IMR-90 (cell line): ENCODE measurements around the gene HOXC6. TPM values are rescaled to one million over a fixed set of nuclear protein-coding genes. Genes with fewer than 3 reads are reported as not detected.

Experiments
- ATAC-seq: fragments of 200-7000 bp; cut with Tn5 transposase; 2 replicates; pipeline ENCODE4 v1.9.1; 2020; ENCODE audit warnings: low read depth, mild to moderate bottlenecking, moderate library complexity
- BruUV-seq: library from RNA; stranded (reverse); fragments of 400-500 nt; replicated peaks from 2 replicates; lab custom pipeline; 2021; lab: Mats Ljungman, UMichigan
- CTCF ChIA-PET: fragments of 300-600 bp; formaldehyde crosslinking; extraction: SDS; loops from one replicate; lab custom pipeline; 2021; ENCODE audit warnings: antibody characterized with exemption; lab: Yijun Ruan, JAX
- POLR2A ChIA-PET: fragments of 300-600 bp; sonication (Branson Sonifier 250); formaldehyde crosslinking; loops from one replicate; lab custom pipeline; 2022; ENCODE audit warnings: antibody characterized with exemption; ENCODE audit not compliant: unreplicated experiment; lab: Charles Lee
- DNase-seq: peaks from one replicate; pipeline ENCODE4 v3.0.0; 2013
- H2AFZ ChIP-seq: replicated peaks from 2 replicates; pipeline ENCODE3; 2013; ENCODE audit warnings: low read length, mild to moderate bottlenecking; ENCODE audit not compliant: poor library complexity
- H2AK5ac ChIP-seq: 2 replicates; pipeline ENCODE4 v1.6.1; 2013; ENCODE audit warnings: low read depth, low read length, inconsistent platforms
- H2AK9ac ChIP-seq: replicated peaks from 2 replicates; pipeline ENCODE3; 2013; ENCODE audit warnings: mild to moderate bottlenecking, low read depth, low read length, moderate library complexity; ENCODE audit not compliant: poor library complexity
- H2BK120ac ChIP-seq: 2 replicates; pipeline ENCODE4 v1.6.1; 2013; ENCODE audit warnings: low read depth, low read length, inconsistent platforms
- H2BK15ac ChIP-seq: 3 replicates; pipeline ENCODE4 v1.6.1; 2013; ENCODE audit warnings: low read depth, low read length, inconsistent platforms
- H2BK20ac ChIP-seq: 2 replicates; pipeline ENCODE4 v1.6.1; 2013; ENCODE audit warnings: low read depth, mild to moderate bottlenecking, inconsistent platforms, low read length, moderate library complexity
- H2BK5ac ChIP-seq: 2 replicates; pipeline ENCODE4 v1.6.1; 2013; ENCODE audit warnings: mild to moderate bottlenecking, low read depth, low read length, inconsistent platforms; ENCODE audit not compliant: poor library complexity, severe bottlenecking
- H3K14ac ChIP-seq: replicated peaks from 2 replicates; pipeline ENCODE4 v1.6.1; 2013; ENCODE audit warnings: low read depth, low read length, inconsistent platforms
- H3K18ac ChIP-seq: 2 replicates; pipeline ENCODE4 v1.6.1; 2013; ENCODE audit warnings: low read depth, low read length, control low read depth
- H3K23ac ChIP-seq: 2 replicates; pipeline ENCODE4 v1.6.1; 2013; ENCODE audit warnings: low read depth, low read length, inconsistent platforms
- H3K27ac ChIP-seq: 2 replicates; pipeline ENCODE4 v1.5.1; 2013; ENCODE audit warnings: mild to moderate bottlenecking, control low read depth, low read length; ENCODE audit not compliant: insufficient read depth
- H3K27me3 ChIP-seq: 2 replicates; pipeline ENCODE4 v1.6.1; 2013; ENCODE audit warnings: low read length; ENCODE audit not compliant: control insufficient read depth, insufficient read depth
- H3K36me3 ChIP-seq: 2 replicates; pipeline ENCODE4 v1.6.1; 2013; ENCODE audit warnings: low read length, mixed read lengths; ENCODE audit not compliant: control insufficient read depth, insufficient read depth
- H3K4ac ChIP-seq: 2 replicates; pipeline ENCODE4 v1.6.1; 2013; ENCODE audit warnings: low read depth, low read length, inconsistent platforms
- H3K4me1 ChIP-seq: 2 replicates; pipeline ENCODE4 v1.6.1; 2013; ENCODE audit warnings: low read length, mixed read lengths; ENCODE audit not compliant: control insufficient read depth, insufficient read depth
- H3K4me2 ChIP-seq: 2 replicates; pipeline ENCODE4 v1.6.1; 2013; ENCODE audit warnings: low read depth, mild to moderate bottlenecking, control low read depth, low read length, moderate library complexity
- H3K4me3 ChIP-seq: 2 replicates; pipeline ENCODE4 v1.5.1; 2013; ENCODE audit warnings: low read depth, mild to moderate bottlenecking, control low read depth, low read length, moderate library complexity; ENCODE audit not compliant: insufficient read depth
- H3K56ac ChIP-seq: 2 replicates; pipeline ENCODE4 v1.6.1; 2013; ENCODE audit warnings: low read length, inconsistent platforms; ENCODE audit not compliant: insufficient read depth; ENCODE audit errors: extremely low read depth
- H3K79me1 ChIP-seq, 2 experiments: 2 replicates each; pipeline ENCODE4 v1.6.1; 2013; ENCODE audit warnings: low read length in 2 of 2, inconsistent platforms in 1 of 2, low read depth in 1 of 2
- H3K9ac ChIP-seq: 2 replicates; pipeline ENCODE4 v1.6.1; 2013; ENCODE audit warnings: low read depth, low read length, control low read depth
- H3K9me1 ChIP-seq: 2 replicates; pipeline ENCODE4 v1.6.1; 2013; ENCODE audit warnings: low read length, inconsistent platforms; ENCODE audit not compliant: insufficient read depth
- H3K9me3 ChIP-seq: 2 replicates; pipeline ENCODE4 v1.6.1; 2013; ENCODE audit warnings: low read length; ENCODE audit not compliant: control insufficient read depth, insufficient read depth
- H4K20me1 ChIP-seq: 2 replicates; pipeline ENCODE4 v1.6.1; 2013; ENCODE audit warnings: low read length, inconsistent platforms; ENCODE audit not compliant: insufficient read depth
- H4K5ac ChIP-seq: 2 replicates; pipeline ENCODE4 v1.6.1; 2013; ENCODE audit warnings: mild to moderate bottlenecking, low read depth, low read length, control low read depth
- H4K8ac ChIP-seq, 2 experiments: 2 replicates each; pipeline ENCODE4 v1.6.1; 2013; ENCODE audit warnings: low read depth in 2 of 2, low read length in 2 of 2, control low read depth in 1 of 2, inconsistent platforms in 1 of 2
- H4K91ac ChIP-seq: 2 replicates; pipeline ENCODE4 v1.6.1; 2013; ENCODE audit warnings: low read depth, low read length, inconsistent platforms; ENCODE audit not compliant: insufficient read depth
- BHLHE40 ChIP-seq: fragments of 150-350 bp; IDR thresholded peaks from 2 replicates; pipeline ENCODE4 v1.6.1; 2016; ENCODE audit warnings: mild to moderate bottlenecking, low read depth, low read length
- CEBPB ChIP-seq: IDR thresholded peaks from 2 replicates; pipeline ENCODE4 v1.6.1; 2012; ENCODE audit warnings: low read depth, low read length, improper control_type of control experiment
- CHD1 ChIP-seq: IDR thresholded peaks from 2 replicates; pipeline ENCODE4 v1.6.1; 2012; ENCODE audit warnings: low read depth, low read length, improper control_type of control experiment
- CTCF ChIP-seq: conservative IDR thresholded peaks from 2 replicates; pipeline ENCODE4 v1.5.1; 2012; ENCODE audit warnings: mild to moderate bottlenecking, low read depth, low read length, improper control_type of control experiment
- ELK1 ChIP-seq: fragments of 150-350 bp; IDR thresholded peaks from 2 replicates; pipeline ENCODE4 v1.6.1; 2016; ENCODE audit warnings: low read depth, mild to moderate bottlenecking, low read length, moderate library complexity, borderline replicate concordance
- MAFK ChIP-seq: IDR thresholded peaks from 2 replicates; pipeline ENCODE4 v1.6.1; 2012; ENCODE audit warnings: low read depth, low read length, improper control_type of control experiment
- RFX5 ChIP-seq: IDR thresholded peaks from 2 replicates; pipeline ENCODE4 v1.8.0; 2012; ENCODE audit warnings: low read depth, mild to moderate bottlenecking, low read length, moderate library complexity
- WGBS, 2 experiments: methylation state at CpG; one replicate each; pipeline versions ENCODE4 v1.1.5 to v1.1.7; 2013; ENCODE audit warnings: missing lambda C conversion rate in 2 of 2; ENCODE audit not compliant: insufficient read length in 1 of 2; ENCODE audit errors: extremely low coverage in 2 of 2; 5-methylcytosine and 5-hydroxymethylcytosine counted together
- dilution Hi-C: fragments of 300-500 bp; cut with HindIII; formaldehyde crosslinking; loops from one replicate; pipeline ENCODE4 v1.14.3; 2018; ENCODE audit warnings: low sequenced_read_pairs; ENCODE audit not compliant: unreplicated experiment
- in situ Hi-C: fragments of 300-500 bp; cut with MboI; formaldehyde crosslinking; loops from 3 replicates; pipeline ENCODE4 v1.14.3; 2019; ENCODE audit warnings: low sequenced_read_pairs, inconsistent platforms, mixed read lengths
- intact Hi-C: fragments of 100-400 bp; cut with micrococcal nuclease; formaldehyde crosslinking; loops from 2 replicates; pipeline ENCODE4 v1.10.0; 2022
- polyA plus RNA-seq, 3 experiments: library from polyadenylated mRNA; depleted of rRNA; stranded (reverse); fragments of >200 nt; gene quantifications; 2 replicates each; pipeline ENCODE4 v1.2.3, GENCODE V29; 2012; ENCODE audit warnings: low replicate concordance in 1 of 3
- total RNA-seq: library from RNA; depleted of rRNA; stranded (reverse); fragments of >200 nt; gene quantifications from 2 replicates; pipeline ENCODE4 v1.2.3, GENCODE V29; 2012

Gene HOXC6
- total and polyA plus RNA-seq, 2 of the 4 experiments (the other 2 are of a cell fraction) = 1.1 TPM; not detected in 1

GRCh38 chr12:54037360-54038283 lies 9.4 kb downstream of the HOXC6 start (continued):
- no peak for TF ChIP-seq RFX5

- in situ Hi-C loops (no loop called here), intact Hi-C loops (no loop called here), dilution Hi-C loops (no loop called here)
- Histone ChIP-seq H3K9me1 (no peaks in the 10 kb centered on the region), H2BK15ac (no peak overlapping the region), H3K4me3 (no peak overlapping the region), H3K56ac (no peak overlapping the region), H2BK120ac (no peak overlapping the region), H3K4ac (no peak overlapping the region), H4K20me1 (no peaks in the 10 kb centered on the region), H3K9me3 (0 out of 2 replicates have a peak, but pooled peaks cover 2% of the 10 kb centered on the region), H3K18ac (no peak overlapping the region), H4K91ac (no peak overlapping the region), H2AK5ac (no peak overlapping the region), H3K27ac (no peak overlapping the region), H2AK9ac (no peak overlapping the region), H3K36me3 (no peaks in the 10 kb centered on the region), H2BK20ac (no peak overlapping the region), H3K9ac (no peak overlapping the region), H3K79me1 (no peaks in the 10 kb centered on the region), H3K23ac (no peak overlapping the region), H4K5ac (no peak overlapping the region), H3K27me3 (peaks cover 73% of the 10 kb centered on the region), H3K4me1 (no peaks in the 10 kb centered on the region), H2AFZ (no peak overlapping the region), H2BK5ac (no peak overlapping the region), H4K8ac (no peak overlapping the region), H3K4me2 (no peak overlapping the region), H3K14ac (no peak overlapping the region)
- TF ChIP-seq CTCF = no peak
- no peak for TF ChIP-seq ELK1
- no peak for TF ChIP-seq BHLHE40
- TF ChIP-seq MAFK = no peak
- no peak for TF ChIP-seq CHD1
- TF ChIP-seq CEBPB = no peak
- no peak for DNase-seq
- POLR2A ChIA-PET = no interaction called here
- no peak for ATAC-seq
- CTCF ChIA-PET = interaction anchor here (0.6 to 0.7 kb wide), 2 partner anchors 29 to 153 kb away, joined by 3 to 9 read pairs; partner anchors contain the start of gene HOXC8
- WGBS, 2 experiments = 22% methylated on average over 2 of the region's 5 CpGs; no CpG with 5 or more reads in 1 of the 2 experiments
- BruUV-seq = no TSS peak
Measured at GRCh38 chr12:54038284-54038870, 10.1 kb downstream of the HOXC6 start.
